Neural progenitor cell (in vitro differentiated cells): ENCODE measurements around the gene PLA2G2F.

Source experiments
- EZH2 ChIP-seq: fragments of 200-600 bp; sonication (generic); IDR thresholded peaks from 2 replicates; pipeline ENCODE4 v1.6.1; 2017; ENCODE audit warnings: antibody characterized with exemption, mild to moderate bottlenecking, moderate library complexity
- TF ChIP-seq, protein P1 (sequence below): fragments of 200-600 bp; sonication (generic); IDR thresholded peaks from 2 replicates; pipeline ENCODE4 v1.5.1; 2017; ENCODE audit warnings: antibody characterized with exemption, mild to moderate bottlenecking

- no peak for TF ChIP-seq EZH2
- TF ChIP-seq, protein P1, sequence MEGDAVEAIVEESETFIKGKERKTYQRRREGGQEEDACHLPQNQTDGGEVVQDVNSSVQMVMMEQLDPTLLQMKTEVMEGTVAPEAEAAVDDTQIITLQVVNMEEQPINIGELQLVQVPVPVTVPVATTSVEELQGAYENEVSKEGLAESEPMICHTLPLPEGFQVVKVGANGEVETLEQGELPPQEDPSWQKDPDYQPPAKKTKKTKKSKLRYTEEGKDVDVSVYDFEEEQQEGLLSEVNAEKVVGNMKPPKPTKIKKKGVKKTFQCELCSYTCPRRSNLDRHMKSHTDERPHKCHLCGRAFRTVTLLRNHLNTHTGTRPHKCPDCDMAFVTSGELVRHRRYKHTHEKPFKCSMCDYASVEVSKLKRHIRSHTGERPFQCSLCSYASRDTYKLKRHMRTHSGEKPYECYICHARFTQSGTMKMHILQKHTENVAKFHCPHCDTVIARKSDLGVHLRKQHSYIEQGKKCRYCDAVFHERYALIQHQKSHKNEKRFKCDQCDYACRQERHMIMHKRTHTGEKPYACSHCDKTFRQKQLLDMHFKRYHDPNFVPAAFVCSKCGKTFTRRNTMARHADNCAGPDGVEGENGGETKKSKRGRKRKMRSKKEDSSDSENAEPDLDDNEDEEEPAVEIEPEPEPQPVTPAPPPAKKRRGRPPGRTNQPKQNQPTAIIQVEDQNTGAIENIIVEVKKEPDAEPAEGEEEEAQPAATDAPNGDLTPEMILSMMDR, result no peak
These were observed 28.0 kb downstream of the PLA2G2F start for GRCh38 chr1:20167126-20167525.
